Loucy (cell line): Measurements from ENCODE around the gene SEC24B.

Experiments
- EZH2phosphoT487 ChIP-seq: fragments of 200-600 bp; IDR thresholded peaks from 2 replicates; pipeline ENCODE4 v1.6.1; 2018; ENCODE audit warnings: antibody characterized with exemption, mild to moderate bottlenecking, moderate library complexity, borderline replicate concordance
- TF ChIP-seq, protein P1 (sequence below): fragments of 200-600 bp; sonication (generic); conservative IDR thresholded peaks from 2 replicates; pipeline ENCODE4 v1.5.1; 2014; ENCODE audit warnings: mild to moderate bottlenecking, antibody characterized with exemption, low read length

DNA sequence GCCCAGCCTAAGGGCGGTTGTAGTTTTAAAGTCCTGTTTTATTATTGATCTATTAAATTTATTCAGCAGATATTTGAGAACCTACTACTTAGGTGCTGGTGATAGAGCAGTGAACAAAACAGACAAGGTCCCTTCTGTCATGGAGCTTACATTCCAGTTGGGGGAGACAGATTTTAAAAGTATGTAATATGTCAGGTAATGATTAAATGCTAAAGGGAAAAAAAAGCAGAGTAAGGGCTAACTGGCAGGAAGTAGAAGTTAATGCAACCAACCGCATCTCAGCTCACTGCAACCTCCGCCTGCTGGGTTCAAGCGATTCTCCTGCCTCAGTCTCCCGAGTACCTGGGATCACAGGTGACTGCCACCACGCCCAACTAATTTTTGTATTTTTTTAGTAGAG lies 118.6 kb downstream of the SEC24B start:
- TF ChIP-seq, protein P1, sequence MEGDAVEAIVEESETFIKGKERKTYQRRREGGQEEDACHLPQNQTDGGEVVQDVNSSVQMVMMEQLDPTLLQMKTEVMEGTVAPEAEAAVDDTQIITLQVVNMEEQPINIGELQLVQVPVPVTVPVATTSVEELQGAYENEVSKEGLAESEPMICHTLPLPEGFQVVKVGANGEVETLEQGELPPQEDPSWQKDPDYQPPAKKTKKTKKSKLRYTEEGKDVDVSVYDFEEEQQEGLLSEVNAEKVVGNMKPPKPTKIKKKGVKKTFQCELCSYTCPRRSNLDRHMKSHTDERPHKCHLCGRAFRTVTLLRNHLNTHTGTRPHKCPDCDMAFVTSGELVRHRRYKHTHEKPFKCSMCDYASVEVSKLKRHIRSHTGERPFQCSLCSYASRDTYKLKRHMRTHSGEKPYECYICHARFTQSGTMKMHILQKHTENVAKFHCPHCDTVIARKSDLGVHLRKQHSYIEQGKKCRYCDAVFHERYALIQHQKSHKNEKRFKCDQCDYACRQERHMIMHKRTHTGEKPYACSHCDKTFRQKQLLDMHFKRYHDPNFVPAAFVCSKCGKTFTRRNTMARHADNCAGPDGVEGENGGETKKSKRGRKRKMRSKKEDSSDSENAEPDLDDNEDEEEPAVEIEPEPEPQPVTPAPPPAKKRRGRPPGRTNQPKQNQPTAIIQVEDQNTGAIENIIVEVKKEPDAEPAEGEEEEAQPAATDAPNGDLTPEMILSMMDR = no peak
- TF ChIP-seq EZH2phosphoT487 = no peak
